Body of pancreas (tissue), 4 donors: ENCODE results near the gene MAST4. TPM values are rescaled to one million over a fixed set of nuclear protein-coding genes. Genes with fewer than 3 reads are reported as not detected.
A peak's percentile ranks its signal among the peaks of the same experiment; 100 is the strongest.

Source experiments
- ATAC-seq: fragments of 150-250 bp; one replicate; pipeline ENCODE4 v1.9.1; 2016
- DNase-seq, 4 donors: peaks; one replicate each; pipeline ENCODE4 v3.0.0-alpha.2; 2019
- H3K27ac ChIP-seq, 4 donors: fragments of 200-600 bp; sonication (generic); 1 replicate in 3 of 4; 2 replicates in 1 of 4; pipeline versions ENCODE4 v1.5.1 to v1.6.1; 2016 to 2019; ENCODE audit warnings: mild to moderate bottlenecking in 1 of 4, mixed read lengths in 1 of 4, moderate library complexity in 1 of 4
- H3K27me3 ChIP-seq, 2 donors: fragments of 200-600 bp; sonication (generic); one replicate each; pipeline ENCODE4 v1.6.0; 2016; ENCODE audit warnings: mild to moderate bottlenecking in 1 of 2
- H3K36me3 ChIP-seq, 2 donors: fragments of 200-600 bp; sonication (generic); replicated peaks in 1 of 2; 2 replicates each; pipeline ENCODE4 v1.5.1; 2016; ENCODE audit warnings: low read depth in 2 of 2; ENCODE audit not compliant: insufficient read depth in 1 of 2
- H3K4me1 ChIP-seq: fragments of 200-600 bp; sonication (generic); one replicate; pipeline ENCODE4 v1.6.0; 2016
- H3K4me3 ChIP-seq, 2 donors: fragments of 200-600 bp; sonication (generic); 1 replicate in 1 of 2; 2 replicates in 1 of 2; pipeline ENCODE4 v1.5.1; 2016 to 2019
- H3K9me3 ChIP-seq, 3 donors: fragments of 200-600 bp; sonication (generic); 1 replicate in 2 of 3; 2 replicates in 1 of 3; pipeline ENCODE4 v1.5.1; 2016
- CTCF ChIP-seq, 7 experiments: fragments of 450-650 bp in 4 of 7; fragments of 200-600 bp in 3 of 7; sonication (generic) in 3 of 7; IDR thresholded peaks; one replicate each; pipeline ENCODE4 v1.5.1; 2016 to 2019; ENCODE audit warnings: antibody characterized with exemption in 7 of 7
- POLR2A ChIP-seq, 3 donors: fragments of 450-650 bp; IDR thresholded peaks; one replicate each; pipeline ENCODE4 v1.6.1; 2016; ENCODE audit warnings: antibody characterized with exemption in 3 of 3, mild to moderate bottlenecking in 2 of 3
- WGBS, 2 donors: methylation state at CpG; one replicate each; pipeline ENCODE4 v1.1.5; 2017; 5-methylcytosine and 5-hydroxymethylcytosine counted together
- intact Hi-C: fragments of 100-400 bp; cut with DNase I; formaldehyde crosslinking; loops from one replicate; pipeline ENCODE4 v1.15.1; 2023
- total RNA-seq, 2 donors: library from RNA; depleted of rRNA; stranded (reverse); fragments of >200 nt; gene quantifications; one replicate each; pipeline ENCODE4 v1.1.0, GENCODE V29; 2016

Gene MAST4
- total RNA-seq, 2 donors from 2014 or later = 17.9 to 29.7 TPM

- Histone ChIP-seq H3K9me3 (no peaks in the 10 kb centered on the region), H3K27me3 (no peaks in the 10 kb centered on the region), H3K4me3 (no peak overlapping the region), H3K27ac (no peak overlapping the region), H3K36me3 (no peaks in the 10 kb centered on the region), H3K4me1 (no peaks in the 10 kb centered on the region)
- intact Hi-C loops = no loop called here
- DNase-seq (no peak), ATAC-seq (no peak)
- TF ChIP-seq CTCF (IDR thresholded peaks at IDR 0.05) (no peak), POLR2A (IDR thresholded peaks at IDR 0.05) (no peak)
- 67 to 81% methylated on average over 1 of the region's 1 CpG for WGBS, 2 donors
These were observed 199.5 kb downstream of the MAST4 start for GRCh38 chr5:66795682-66796081.

GRCh38 chr5:66796305-66797292 lies 200.4 kb downstream of the MAST4 start:
- TF ChIP-seq POLR2A (IDR thresholded peaks at IDR 0.05) (no peak), CTCF (IDR thresholded peaks at IDR 0.05) (peak in 4 of 7 experiments; percentile 21 to 33 (median 30))
- intact Hi-C loops = no loop called here
- no peak for ATAC-seq
- no peaks in the 10 kb centered on the region for H3K36me3 ChIP-seq
- no peaks in the 10 kb centered on the region for H3K27me3 ChIP-seq
- DNase-seq = no peak
- no peaks in the 10 kb centered on the region for H3K9me3 ChIP-seq
- no peak overlapping the region for H3K27ac ChIP-seq
- H3K4me1 ChIP-seq = no peaks in the 10 kb centered on the region
- no peak overlapping the region for H3K4me3 ChIP-seq
- WGBS, 2 donors = 72 to 81% methylated on average over 9 of the region's 9 CpGs

GRCh38 chr5:66802941-66803340 lies 206.7 kb downstream of the MAST4 start:
- no peak for DNase-seq
- no peaks in the 10 kb centered on the region for H3K4me1 ChIP-seq
- ATAC-seq = no peak
- TF ChIP-seq POLR2A (IDR thresholded peaks at IDR 0.05) = no peak
- TF ChIP-seq CTCF (IDR thresholded peaks at IDR 0.05) = no peak
- H3K4me3 ChIP-seq = no peak overlapping the region
- H3K27ac ChIP-seq = no peak overlapping the region
- intact Hi-C loops = no loop called here
- no peaks in the 10 kb centered on the region for H3K36me3 ChIP-seq
- H3K27me3 ChIP-seq = no peaks in the 10 kb centered on the region
- 60 to 83% methylated on average over 3 of the region's 3 CpGs for WGBS, 2 donors
- no peaks in the 10 kb centered on the region for H3K9me3 ChIP-seq

- DNase-seq (no peak), ATAC-seq (no peak)
- no peaks in the 10 kb centered on the region for H3K27me3 ChIP-seq
- H3K9me3 ChIP-seq = no peaks in the 10 kb centered on the region
- no peaks in the 10 kb centered on the region for H3K36me3 ChIP-seq
- intact Hi-C loops = no loop called here
- H3K27ac ChIP-seq = no peak overlapping the region
- TF ChIP-seq POLR2A (IDR thresholded peaks at IDR 0.05) (no peak), CTCF (IDR thresholded peaks at IDR 0.05) (no peak)
- no peak overlapping the region for H3K4me3 ChIP-seq
- 86 to 89% methylated on average over 8 of the region's 8 CpGs for WGBS, 2 donors
- no peaks in the 10 kb centered on the region for H3K4me1 ChIP-seq
These were observed 209.6 kb downstream of the MAST4 start for GRCh38 chr5:66805514-66806430.
